ENCODE results near the gene ITGA11. TPM values are rescaled to one million over a fixed set of nuclear protein-coding genes. Genes with fewer than 3 reads are reported as not detected.

ITGA11 gene
- total RNA-seq, 1 experiment from 2014 or later: not detected

DNA sequence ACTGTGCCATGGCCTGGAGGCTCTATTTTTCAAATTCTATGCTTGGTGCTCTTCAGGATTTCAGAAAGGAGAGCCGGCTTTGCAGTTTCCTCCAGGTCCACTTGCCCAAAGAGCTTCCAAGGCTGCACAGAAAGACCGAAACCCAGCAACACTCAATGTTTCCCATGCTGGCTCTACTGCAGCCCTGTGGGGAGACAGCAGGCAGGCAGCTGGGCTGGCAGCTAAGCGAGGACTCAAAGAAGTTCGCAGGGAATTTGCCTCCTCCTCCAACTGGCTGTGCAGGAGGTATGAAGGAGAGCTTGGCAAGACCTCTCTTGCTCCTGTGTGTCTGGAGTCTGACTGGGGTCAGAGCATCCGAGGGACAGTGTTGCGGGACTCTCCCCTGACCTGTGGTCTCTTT, 17.4 kb upstream of the ITGA11 start:
- in situ Hi-C loops (cut with HindIII; ENCODE audit: low pct_unique_long_range_greater_than_20kb, low sequenced_read_pairs): no loop called here
- DNase-seq (ENCODE audit: low read depth): no peak

DNA sequence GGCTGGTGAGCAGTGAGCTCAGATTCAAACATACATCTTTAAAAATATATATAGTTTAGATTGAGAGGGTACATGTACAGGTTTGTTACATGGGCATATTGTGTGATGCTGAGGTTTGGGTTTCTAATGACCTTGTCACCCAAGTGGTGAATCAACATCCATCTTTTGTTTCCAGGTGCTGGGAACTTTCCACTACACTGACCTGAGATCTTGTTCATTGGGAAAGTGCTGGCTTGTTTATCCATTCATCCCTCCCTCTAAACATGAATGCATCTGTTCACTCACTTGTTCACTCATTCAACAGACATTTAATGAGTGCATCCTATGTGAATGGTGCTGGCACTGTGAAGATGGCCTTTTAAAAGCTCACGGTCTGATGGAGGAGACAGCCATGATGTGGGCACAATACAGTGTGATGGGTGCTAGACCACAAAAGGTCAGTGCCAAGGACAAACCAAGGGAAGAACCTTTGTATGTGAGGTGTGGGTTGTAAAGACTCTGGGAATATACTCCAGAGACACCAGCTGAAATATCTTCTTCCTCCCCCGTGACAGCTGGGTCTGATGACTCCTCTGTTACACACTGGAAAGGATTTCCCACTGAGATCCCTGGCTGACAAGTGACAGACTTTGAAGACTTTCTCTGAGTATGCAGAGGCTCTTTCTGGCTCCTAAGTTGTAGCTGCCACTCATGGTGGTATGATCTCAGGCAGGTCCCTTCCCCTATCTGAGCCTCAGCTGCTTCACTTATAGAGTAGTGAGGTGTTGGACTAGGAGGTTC, 16.2 kb upstream of the ITGA11 start:
- DNase-seq (ENCODE audit: low read depth): no peak
- in situ Hi-C loops (cut with HindIII; ENCODE audit: low pct_unique_long_range_greater_than_20kb, low sequenced_read_pairs): no loop called here

DNA sequence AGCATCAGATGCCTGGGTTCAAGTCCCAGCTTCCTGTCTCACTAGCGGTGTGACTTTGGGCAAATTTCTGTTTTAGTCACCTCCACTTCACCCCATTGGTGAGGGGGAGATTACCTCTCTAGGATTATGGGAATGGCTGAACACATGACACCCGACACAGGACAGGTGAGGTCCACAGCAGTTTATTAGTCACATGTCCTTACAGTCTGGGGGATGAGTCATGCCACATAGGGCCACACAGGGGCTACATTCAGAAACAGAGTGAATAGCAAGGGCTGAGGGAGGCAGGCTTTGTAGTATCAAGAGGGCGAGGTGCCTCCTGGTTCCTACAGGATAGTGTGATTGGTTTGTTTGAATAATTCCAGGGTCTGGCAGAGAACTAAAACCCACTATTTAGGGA, 15.2 kb upstream of the ITGA11 start:
- DNase-seq (ENCODE audit: low read depth): no peak
- in situ Hi-C loops (cut with HindIII; ENCODE audit: low pct_unique_long_range_greater_than_20kb, low sequenced_read_pairs): no loop called here

DNA sequence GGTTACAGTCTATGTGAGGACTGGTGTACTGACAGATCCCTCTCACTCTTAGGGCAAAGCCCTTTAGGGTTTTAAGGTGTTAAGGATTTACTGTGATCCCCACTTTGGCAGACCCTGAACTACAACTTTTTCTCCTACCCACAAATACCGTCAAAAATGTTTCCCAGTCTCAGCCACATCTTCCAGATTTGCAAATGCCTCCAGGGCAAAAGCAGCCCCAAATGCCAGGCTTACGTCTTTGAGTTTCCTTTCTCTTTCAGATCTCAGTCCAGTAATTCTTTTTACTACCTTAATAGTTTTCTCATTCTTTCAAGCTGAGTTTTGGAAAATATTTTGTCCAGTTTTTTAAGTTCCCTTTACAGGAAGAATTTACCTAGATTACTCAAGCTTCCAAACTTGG, 13.4 kb upstream of the ITGA11 start:
- in situ Hi-C loops (cut with HindIII; ENCODE audit: low pct_unique_long_range_greater_than_20kb, low sequenced_read_pairs): no loop called here
- no peak for DNase-seq (ENCODE audit: low read depth)

DNA sequence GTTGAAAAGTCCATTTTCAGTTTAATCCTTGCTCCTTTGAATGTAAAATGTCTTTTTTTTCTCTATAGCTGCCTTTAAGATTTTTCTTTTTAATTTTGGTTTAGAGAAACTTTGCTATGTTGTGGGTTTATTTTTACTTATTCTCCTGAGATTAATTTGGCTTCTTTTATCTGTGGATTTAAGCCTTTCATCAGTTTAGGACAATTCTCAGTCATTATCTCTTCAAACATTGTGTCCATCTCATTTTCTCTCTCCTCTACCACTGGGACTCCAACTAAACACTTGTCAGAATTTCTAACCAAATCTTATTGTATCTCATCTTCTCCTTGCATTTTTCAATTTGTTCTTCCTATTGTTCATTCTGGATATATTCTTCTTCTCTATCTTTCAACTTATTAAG, 12.4 kb upstream of the ITGA11 start:
- in situ Hi-C loops (cut with HindIII; ENCODE audit: low pct_unique_long_range_greater_than_20kb, low sequenced_read_pairs): no loop called here
- DNase-seq (ENCODE audit: low read depth): no peak

DNA sequence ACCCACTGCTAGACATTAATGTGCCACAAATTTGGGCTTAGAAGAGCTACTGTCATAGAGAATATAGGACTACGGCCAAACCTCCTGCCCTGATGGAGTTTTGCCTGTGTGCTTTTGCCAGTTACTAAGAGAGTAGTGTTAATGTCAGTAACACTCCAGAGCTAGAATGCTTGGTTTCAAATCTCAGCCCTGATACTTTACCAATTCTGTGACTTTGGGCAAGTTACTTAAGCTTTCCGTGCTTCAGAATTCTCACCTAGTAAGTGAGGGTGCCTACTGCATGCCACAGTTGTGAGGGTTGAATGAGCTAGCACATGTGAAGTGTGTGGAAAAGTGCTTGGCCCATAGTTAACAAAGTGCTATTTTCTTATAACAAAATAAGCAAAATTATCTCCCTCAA, 10.9 kb upstream of the ITGA11 start:
- in situ Hi-C loops (cut with HindIII; ENCODE audit: low pct_unique_long_range_greater_than_20kb, low sequenced_read_pairs): no loop called here
- no peak for DNase-seq (ENCODE audit: low read depth)

DNA sequence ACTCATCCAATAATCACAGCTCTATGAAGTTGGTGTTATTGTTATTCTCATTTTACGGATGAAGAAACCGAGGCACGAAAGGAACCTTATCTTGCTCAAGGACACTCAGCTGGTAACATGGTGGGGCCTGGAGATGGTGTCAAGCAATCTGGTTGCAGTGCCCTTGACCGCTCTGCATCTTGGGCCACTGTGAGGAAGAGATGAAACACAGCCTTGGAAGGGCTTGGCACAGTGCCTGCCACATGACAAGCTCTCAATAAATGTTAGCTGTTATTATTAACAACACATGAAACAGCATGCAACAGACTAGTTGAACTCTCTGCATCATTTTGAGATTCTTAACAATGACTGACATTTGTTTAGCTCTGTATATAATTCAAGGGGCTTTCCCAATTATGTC, 10.1 kb upstream of the ITGA11 start:
- in situ Hi-C loops (cut with HindIII; ENCODE audit: low pct_unique_long_range_greater_than_20kb, low sequenced_read_pairs): no loop called here
- no peak for DNase-seq (ENCODE audit: low read depth)

DNA sequence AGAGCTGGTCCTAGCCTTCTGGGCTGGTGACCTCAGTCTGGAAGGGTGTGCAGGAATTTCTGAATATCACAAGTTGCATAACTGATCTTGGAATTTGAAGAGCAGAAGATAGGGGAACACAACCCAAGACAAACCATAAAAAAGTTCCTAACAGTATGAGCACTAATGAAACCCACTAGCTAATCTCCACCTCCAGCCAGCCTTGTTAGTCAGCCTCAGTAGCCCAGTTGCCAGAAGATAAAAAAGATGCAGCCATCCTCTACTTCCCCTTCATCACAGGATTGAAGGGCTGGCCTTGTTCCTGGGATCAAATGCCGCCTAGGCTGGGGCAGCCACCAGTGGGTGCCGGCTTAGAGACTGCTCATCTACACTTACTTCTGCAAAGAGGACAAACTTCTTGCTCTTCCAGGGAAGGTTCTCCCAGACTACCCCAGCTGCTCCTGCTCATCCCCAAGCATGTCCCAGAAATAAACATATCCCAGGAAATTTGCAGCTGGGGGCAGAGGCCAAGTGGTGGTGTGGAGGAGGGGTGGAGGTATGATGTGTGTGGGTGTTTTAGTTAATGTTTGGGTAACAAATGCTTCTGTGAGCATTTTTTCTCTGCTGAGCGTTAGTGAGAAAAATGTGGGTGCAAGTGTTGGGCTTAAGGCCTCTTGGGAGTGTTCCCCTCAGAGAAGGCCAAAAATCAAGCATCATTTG, 9.2 kb upstream of the ITGA11 start:
- in situ Hi-C loops (cut with HindIII; ENCODE audit: low pct_unique_long_range_greater_than_20kb, low sequenced_read_pairs): no loop called here
- no peak for DNase-seq (ENCODE audit: low read depth)

DNA sequence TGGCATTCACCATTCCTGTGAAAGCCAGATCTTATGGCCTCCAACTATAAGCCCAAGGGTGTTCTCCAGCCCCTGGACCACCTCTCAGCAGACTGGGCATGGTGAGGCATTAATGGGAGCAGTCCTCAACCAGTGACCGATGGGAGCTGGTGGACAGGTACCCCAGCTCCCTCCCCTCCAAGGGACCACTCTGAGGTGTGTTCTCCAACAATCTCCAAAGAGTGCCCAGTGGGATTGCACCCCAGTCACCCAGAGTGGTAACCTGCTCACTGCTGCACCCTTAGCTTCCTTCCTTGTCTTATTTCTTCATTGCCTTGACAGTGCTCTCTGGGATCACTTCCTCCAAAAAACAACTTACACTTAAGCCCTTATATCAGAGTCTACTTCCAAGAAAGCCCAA, 8.2 kb upstream of the ITGA11 start:
- no peak for DNase-seq (ENCODE audit: low read depth)
- in situ Hi-C loops (cut with HindIII; ENCODE audit: low pct_unique_long_range_greater_than_20kb, low sequenced_read_pairs): no loop called here

DNA sequence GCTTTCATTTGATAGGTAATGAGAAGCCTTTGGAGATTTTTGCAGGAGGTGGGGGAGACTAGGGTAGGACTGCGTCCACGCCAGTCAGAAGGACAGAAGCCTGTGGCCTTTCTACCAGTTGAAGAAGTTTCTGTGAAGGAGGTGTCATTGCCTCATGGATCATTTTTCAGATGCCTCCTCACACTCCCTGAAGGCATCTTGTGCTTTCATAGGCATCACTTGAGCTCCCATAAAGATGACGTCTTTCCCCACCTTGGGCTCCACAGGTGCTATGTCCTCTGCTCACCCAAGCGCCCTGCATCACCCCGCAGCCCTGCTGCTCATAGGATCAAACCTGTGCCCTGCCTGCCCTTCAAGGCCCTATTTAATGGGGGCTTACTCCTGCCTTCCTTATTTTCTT, 7.5 kb upstream of the ITGA11 start:
- no peak for DNase-seq (ENCODE audit: low read depth)
- in situ Hi-C loops (cut with HindIII; ENCODE audit: low pct_unique_long_range_greater_than_20kb, low sequenced_read_pairs): no loop called here

DNA sequence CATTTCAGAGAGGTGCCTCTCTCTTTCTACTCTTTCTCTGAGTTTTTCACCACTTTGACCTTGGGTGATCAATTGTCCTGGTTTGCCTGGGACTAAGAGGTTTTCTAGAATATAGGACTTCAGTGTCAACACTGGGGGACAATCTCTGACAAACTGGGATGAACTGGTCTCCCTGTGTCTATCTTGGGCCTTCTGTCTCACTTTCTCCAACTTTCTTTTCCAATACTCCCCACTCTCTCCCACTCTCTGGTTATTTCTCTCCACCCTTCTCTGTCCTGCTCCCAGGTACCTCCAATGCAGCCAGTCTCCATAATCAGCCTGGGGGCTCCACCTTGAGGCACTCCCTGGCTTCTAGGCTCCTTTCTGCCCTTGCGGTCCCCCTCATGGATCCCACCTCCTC, 4.7 kb upstream of the ITGA11 start:
- in situ Hi-C loops (cut with HindIII; ENCODE audit: low pct_unique_long_range_greater_than_20kb, low sequenced_read_pairs): no loop called here

DNA sequence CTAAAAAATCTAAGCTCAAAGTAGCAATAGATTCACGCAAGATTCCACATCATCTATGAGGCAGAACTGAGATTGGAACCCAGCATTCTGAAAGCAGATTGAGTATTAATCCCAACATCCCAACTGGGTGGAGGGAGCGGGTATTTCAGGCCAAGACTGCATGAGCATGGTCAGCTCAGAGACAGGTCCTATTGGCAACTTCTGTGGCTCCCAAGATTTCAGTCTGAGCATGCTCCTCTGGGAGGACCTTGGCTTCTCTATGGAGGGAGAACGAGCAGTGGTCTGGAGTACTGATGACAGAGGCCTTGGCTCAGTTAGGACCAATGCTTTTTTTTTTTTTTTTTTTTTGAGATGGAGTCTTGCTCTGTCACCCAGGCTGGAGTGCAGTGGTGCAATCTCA, 4.0 kb upstream of the ITGA11 start:
- in situ Hi-C loops (cut with HindIII; ENCODE audit: low pct_unique_long_range_greater_than_20kb, low sequenced_read_pairs): no loop called here
- DNase-seq (ENCODE audit: low read depth): no peak

More for the DNA sequence above, 4.7 kb upstream of the ITGA11 start:
- DNase-seq (ENCODE audit: low read depth): no peak

DNA sequence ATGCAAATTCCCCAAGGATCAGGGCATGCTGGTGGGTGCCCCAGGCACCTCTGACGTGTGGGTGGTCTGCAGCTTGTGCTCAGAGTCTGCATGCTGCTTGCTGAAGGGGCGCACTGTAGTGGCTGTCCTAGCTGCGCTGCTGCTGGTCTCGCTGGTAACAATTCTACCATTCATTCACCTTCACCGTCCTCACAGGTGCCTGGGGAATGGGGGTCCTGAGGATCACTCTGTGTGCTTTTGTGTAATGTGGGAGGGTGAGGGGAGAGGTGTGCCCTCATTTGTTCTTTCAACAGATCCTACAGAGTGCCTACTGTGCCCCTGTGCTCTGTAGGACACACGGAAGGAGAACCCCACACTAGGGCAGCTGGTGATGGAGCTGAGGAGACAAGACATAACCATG, 2.1 kb upstream of the ITGA11 start:
- in situ Hi-C loops (cut with HindIII; ENCODE audit: low pct_unique_long_range_greater_than_20kb, low sequenced_read_pairs): no loop called here

DNA sequence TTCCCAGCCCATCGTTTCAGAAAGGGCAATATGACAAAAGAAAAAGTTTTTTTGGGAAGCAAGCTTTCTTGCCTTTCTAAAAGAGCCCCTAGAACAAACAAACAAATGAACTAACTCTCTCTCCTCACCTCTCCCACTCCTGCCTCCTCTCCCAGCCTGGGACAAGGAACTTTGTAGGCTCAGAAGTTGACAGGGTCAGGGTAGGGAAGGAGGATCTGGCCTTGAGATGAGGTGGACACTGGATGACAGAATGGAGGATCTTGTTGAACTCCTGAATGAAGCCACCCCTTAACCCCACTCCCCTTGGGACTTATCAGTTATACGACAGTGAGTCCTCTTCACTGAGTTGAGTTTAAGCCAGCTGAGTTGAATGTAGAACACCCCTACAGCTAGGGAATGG, 1.6 kb upstream of the ITGA11 start:
- DNase-seq (ENCODE audit: low read depth): no peak
- in situ Hi-C loops (cut with HindIII; ENCODE audit: low pct_unique_long_range_greater_than_20kb, low sequenced_read_pairs): no loop called here

More for the DNA sequence above, 2.1 kb upstream of the ITGA11 start:
- DNase-seq (ENCODE audit: low read depth): no peak

DNA sequence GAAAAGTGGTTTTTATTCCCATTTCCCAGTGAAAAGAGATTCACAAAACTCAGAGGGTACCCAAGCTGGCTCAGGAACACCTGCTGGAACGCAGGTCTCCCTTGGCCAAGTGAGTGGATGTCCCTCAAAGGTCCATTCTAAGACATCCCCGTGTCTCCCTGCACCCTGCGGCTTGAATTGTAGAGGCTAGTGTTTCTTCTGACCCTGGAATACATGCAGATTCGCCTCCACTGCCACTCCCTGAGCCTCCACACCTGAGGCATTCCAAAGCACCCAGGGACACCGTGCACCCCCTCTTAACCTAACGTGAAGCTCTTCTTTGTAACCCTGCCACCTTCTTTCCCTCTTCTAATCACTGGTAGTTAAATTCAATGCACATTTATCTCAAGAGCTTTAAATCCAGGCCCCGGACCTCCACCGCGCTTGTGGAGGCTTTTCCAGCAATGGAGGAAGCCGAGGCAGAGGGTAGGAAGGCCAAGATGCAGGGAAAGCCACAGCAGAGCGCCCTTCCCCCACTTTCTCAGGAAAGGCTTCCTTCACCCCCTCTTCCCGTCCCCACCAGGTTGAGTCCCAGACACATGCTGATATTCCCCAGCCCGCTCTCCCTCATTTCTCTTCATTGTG, 590 bp upstream of the ITGA11 start:
- no peak for DNase-seq (ENCODE audit: low read depth)
- in situ Hi-C loops (cut with HindIII; ENCODE audit: low pct_unique_long_range_greater_than_20kb, low sequenced_read_pairs): no loop called here

DNA sequence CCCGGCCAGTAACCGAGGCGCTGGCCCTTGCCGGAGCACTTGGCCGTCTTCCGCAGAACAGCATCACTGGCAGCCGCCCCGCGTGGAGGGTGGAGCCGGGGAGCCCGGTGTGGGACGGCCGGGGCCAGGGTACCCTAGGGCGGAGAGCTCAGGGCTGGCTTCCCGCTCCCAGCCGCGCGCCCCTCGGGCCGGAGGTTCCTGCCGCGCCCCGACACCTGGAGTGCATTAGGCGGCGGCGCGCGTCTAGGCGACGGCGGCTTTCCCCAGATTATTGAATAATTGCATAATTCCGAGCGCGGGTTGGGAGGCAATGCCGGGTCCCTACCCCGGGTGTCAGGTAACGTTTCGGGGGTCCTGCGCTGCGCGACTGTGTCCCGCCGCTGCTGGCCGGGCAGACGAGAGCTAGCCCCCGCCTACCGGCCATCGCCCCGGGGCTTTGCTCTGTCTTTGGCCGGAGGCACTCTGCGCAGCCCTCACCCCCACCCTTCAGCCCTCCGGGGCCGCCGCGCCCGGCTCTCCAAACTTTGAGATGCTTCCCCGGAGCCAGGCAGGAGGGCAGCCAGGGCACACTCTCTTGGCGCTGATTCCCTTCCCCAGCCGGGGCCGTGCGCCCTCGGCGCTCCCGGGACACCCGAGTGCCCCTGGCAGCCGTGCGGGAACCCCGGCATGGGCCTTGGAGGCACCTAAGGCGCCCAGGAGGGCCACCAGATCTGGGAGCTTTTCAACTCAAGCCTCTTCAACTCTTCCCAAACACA, 749 bp downstream of the ITGA11 start:
- DNase-seq (ENCODE audit: low read depth): no peak
- in situ Hi-C loops (cut with HindIII; ENCODE audit: low pct_unique_long_range_greater_than_20kb, low sequenced_read_pairs): no loop called here

DNA sequence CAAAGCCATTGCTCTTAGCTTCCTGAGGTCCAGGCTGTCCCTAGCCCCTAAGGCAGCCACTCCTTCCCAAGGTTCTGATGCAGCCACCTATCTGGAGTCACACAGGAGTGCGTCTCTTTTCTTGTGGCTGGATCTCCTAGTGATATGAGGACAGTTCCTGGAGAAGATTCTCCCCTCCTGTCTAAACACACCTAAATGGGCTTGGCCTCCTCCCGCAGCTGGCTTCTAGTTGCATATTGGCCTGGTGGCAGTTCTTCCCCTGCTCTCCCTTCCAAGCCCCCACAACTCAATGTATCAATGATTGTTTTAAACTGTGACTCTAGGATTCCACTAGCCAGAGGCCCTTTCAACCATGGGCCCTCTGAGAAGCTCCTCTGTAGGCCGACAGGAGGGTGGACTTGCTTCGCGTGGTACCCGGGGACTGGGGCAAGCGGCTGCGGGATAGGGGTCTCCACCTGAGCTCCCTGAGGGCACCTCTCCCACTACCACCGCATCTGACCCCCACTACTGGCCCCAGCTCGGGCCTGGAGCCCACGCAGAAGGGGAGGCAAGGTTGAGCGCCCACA, 1.4 kb downstream of the ITGA11 start:
- in situ Hi-C loops (cut with HindIII; ENCODE audit: low pct_unique_long_range_greater_than_20kb, low sequenced_read_pairs): no loop called here
- no peak for DNase-seq (ENCODE audit: low read depth)

DNA sequence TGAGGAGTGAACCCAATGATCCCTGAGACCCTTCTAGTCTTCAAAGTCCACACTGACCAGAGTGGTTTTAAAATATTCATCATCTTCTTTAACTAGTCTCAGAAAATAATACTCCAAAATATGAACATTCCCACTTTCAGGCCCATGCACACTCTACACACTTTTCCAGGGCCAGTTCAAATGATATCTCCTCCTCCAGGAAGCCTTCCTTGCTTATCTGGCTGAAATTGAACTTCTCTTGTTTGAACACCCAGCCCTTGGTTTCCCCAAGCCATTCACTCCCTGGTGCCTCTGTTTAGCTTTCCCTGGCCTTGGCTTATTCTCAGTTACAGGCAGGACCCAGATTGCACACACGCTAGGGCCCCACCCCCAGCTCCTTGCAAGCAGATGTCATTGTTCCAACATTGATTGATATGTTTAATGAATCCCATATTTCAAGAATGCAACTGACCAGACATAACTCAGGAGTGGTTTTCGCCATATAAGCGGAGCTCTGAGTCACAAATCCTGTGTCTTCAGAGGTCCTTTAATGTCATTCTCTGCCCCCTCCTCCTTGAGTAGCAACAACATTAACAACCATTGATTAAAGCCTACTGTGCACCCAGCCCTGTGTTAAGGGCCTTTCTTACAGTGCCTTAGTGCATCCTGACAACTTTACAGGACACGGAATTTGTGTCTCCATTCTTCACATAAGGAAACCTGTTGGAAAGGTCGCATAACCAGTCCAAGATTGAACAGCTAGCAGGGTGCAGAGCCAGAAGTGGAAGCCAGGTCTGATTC, 2.1 kb downstream of the ITGA11 start:
- in situ Hi-C loops (cut with HindIII; ENCODE audit: low pct_unique_long_range_greater_than_20kb, low sequenced_read_pairs): no loop called here
- DNase-seq (ENCODE audit: low read depth): no peak

Measured in Caki2 (cell line).